Activated naive CD4-positive, alpha-beta T cell treated with anti-CD3 and anti-CD28 coated beads, Interleukin-2, amount 50 U/mL, for 16 hours (primary cell): ENCODE measurements around the gene MLLT10.
"Not testable (repeated sequence)": the region's sequence is repeated elsewhere in the genome, so short reads cannot be mapped to it uniquely, and the experiment has no call there.

Source experiments
- DNase-seq: peaks from one replicate; pipeline ENCODE4 v3.0.0-alpha.2; 2020

Gene MLLT10

GRCh38 chr10:21588159-21588558 lies 54.1 kb downstream of the MLLT10 start:
- not testable (repeated sequence) for DNase-seq

- no peak for DNase-seq
Measured at GRCh38 chr10:21593986-21594385, 60.0 kb downstream of the MLLT10 start.

GRCh38 chr10:21599582-21599981 lies 65.5 kb downstream of the MLLT10 start:
- no peak for DNase-seq

- no peak for DNase-seq
Measured at GRCh38 chr10:21600804-21601433, 66.9 kb downstream of the MLLT10 start.

- no peak for DNase-seq
Measured at GRCh38 chr10:21602313-21602712, 68.3 kb downstream of the MLLT10 start.

DNA sequence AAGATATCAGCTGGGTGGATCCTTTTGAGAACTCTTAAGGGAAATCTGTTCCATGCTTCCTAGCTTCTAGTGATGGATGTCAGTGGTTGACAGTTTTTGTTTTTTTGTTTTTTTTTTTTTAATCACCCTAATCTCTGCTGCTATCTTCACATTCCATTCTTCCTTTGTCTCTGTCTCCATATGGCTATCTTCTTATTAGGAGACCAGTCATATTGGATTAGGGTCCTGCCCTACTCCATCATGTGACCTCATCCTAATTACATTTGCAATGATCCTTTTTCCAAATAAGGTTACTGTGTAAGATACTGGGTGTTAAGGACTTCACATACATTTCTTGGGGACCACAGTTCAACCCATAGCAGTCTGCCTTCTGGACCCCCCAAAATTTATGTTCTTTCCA lies 69.7 kb downstream of the MLLT10 start:
- no peak for DNase-seq

- no peak for DNase-seq
Measured at GRCh38 chr10:21604651-21605050, 70.6 kb downstream of the MLLT10 start.

DNA sequence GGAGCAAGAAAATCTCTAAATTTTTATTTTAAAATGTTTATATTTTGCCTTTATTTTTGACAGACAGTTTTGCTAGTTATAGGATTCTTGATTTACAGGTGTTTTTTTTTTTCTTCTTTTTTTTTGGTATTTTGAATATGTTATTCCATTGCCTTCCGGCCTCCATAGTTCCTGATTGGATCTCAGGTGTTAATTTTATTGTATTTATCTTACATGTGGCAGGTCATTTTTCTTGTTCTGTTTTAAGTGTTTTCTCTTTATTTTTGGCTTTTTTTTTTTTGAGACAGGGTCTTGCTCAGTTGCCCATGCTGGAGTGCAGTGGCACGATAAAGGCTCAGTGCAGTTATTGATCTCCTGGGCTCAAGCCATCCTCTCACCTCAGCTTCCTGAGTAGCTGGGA lies 73.9 kb downstream of the MLLT10 start:
- DNase-seq, result no peak

GRCh38 chr10:21614000-21614399 lies 80.0 kb downstream of the MLLT10 start:
- no peak for DNase-seq

- DNase-seq, result no peak
Measured at GRCh38 chr10:21617267-21617666, 83.2 kb downstream of the MLLT10 start.

- no peak for DNase-seq
Measured at GRCh38 chr10:21623291-21623690, 89.3 kb downstream of the MLLT10 start.

- DNase-seq, result not testable (repeated sequence)
Measured at GRCh38 chr10:21624421-21624820, 90.4 kb downstream of the MLLT10 start.

DNA sequence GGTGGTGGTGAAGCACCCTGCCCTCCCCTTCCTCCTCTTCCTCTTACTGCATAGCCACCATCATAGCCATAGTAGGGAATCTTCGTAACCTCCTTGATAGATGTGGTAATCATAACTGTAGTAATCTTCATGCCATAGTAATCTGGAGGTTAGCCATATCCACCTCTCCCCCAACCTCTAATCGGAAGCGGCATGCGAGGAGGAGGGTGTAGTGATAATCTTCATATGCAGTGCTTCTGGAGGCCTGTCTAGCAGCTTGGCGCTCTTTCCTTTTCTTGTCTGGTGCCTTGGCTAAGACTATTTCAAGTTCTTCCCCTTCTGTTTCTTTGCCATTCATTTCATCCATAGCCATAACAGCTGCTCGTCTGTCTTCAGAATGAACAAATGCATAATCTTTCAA lies 90.9 kb downstream of the MLLT10 start:
- no peak for DNase-seq

DNA sequence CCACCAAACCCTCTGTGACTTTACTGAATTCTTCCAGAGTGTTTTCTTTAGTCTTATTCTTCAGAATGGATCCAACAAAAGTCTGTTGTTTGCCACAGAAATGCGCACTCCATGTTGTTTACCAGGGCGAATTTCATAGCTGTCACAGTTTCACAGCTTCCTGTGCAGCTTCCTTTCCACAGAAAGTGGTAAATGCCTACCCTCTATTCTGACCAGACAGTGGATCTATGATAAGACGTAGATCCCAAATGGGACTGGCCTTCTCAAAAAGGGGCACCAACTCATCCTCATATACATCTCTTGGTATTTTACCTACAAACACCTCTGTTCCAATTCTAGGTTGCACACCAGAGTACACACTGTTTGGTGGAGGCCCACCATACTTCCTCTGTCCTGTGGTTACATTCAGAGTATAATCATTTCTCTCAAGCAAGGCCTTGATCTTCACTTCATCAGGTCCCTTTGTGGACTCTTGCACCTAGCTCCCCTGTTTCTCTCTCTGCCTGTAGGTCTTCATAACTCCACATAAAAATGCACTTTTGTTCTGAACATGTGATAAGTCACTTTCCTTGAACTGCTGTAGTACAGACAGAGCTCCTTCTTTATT lies 91.7 kb downstream of the MLLT10 start:
- no peak for DNase-seq

DNA sequence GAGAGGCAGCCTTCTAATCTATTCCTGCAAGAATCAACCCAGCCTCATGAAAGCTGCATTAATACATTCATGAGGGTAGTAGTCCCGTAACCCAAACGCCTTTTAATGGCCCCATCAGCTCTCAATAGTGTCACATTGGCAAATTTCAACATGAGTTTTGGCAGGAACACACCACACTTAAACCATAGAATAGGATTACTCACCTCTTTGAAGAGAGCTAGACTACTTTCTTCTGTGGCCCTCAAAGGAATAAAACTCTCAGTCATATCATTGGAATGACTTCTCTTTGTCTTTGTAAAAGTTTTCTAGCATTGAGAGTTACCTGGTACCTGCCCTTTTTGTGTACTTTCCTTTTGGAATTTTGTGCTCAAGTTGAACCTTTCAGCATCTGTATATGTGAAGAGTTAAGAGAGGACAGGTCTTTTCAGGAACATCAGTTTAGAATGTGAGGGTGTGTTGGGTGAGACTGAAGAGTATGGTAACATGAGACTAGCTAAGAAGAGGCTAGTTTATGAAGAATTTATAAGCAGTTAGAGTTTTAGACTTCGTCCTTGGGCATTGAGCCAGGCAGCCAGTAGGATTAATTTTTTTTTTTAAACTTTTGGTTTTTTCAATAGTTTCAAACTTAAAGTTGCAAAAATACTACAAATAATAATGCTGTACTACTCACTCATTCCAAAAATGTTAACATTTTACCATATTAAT lies 92.6 kb downstream of the MLLT10 start:
- no peak for DNase-seq

- DNase-seq, result no peak
Measured at GRCh38 chr10:21627331-21627730, 93.3 kb downstream of the MLLT10 start.

DNA sequence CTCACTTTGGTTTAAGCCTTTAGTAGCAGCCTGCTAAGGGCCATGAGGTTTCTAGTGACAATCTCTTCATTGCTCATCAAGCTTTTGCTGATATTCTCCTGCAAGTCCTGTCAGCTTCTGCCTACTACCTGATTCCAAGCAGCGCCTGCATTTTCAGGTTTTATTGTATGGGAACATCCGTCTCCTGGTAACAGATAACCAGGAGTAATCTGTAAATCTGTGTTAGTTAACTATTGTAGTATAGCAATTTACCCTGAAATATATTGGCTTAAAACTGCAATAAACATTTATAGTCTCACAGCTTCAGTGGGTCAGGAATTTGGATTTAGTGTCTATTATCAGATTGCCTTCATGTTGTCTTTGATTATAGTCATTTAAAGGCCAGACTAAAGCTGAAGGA lies 94.0 kb downstream of the MLLT10 start:
- no peak for DNase-seq

DNA sequence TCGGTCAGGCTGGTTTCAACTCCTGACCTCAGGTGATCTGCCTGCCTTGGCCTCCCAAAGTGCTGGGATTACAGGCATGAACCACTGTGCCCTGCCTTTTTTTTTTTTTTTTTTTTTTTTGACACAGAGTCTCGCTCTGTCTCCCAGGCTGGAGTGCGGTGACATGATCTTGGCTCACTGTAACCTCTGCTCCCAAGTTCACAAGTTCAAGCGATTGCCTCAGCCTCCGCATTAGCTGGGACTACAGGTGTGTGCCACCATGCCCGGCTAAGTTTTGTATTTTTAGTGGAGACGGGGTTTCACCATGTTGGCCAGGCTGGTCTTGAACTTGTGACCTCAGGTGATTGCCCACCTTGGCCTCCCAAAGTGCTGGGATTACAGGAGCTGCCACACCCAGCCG lies 94.6 kb downstream of the MLLT10 start:
- DNase-seq, result not testable (repeated sequence)

DNA sequence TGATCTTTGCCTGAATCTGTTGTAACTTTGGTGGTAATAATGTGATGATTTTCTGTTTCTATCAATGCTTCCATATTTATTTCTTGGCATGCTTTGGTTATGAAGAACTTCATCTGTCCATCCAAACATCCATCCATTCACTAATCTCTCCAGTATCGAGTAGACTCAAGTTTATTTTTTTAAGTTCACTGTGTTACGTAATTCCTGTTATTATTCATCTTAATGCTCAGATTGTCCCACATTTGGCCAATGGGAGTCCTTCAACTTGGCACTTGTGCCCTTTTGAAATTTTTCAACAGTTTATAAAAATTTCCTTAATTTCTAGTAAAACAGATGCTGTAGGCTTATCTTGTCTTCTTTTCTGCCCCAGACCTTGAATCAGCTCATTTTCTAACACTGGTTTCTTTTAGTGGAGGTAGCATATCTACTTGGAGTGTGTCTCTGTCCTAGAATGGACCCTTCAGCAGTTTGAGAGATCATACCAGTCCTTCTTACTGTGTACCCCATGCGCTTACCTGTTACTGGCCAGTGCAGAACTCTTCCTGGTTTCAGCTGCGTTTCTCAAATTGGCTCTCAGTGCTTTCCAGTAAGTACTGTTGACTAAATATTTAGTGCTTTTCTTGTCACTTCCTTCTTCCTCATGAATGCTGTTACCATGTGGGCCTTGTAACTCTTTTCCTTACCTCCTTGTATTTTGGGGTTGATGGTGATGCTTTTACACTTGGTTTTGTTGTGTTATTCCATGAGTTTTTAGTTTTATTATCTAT lies 100.8 kb downstream of the MLLT10 start:
- no peak for DNase-seq

DNA sequence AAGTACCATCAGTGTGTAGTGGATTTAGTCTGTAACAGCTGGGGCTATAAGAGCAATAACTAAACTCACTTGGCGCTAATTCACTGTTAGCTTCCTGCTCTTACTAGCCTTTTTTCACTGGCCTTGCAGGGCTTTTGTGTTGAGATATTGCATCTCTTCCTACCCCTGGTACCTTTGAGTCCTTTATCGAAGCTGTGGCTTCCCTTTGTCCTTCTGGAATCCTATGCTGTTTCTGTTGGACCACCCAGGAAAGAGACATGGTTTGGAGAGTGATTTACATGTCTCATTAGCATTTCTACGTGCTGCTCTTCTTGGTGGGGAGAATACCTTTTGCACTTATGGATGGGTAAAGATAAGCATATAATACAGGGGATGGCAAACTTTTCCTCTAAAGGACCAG lies 103.8 kb downstream of the MLLT10 start:
- DNase-seq, result no peak

DNA sequence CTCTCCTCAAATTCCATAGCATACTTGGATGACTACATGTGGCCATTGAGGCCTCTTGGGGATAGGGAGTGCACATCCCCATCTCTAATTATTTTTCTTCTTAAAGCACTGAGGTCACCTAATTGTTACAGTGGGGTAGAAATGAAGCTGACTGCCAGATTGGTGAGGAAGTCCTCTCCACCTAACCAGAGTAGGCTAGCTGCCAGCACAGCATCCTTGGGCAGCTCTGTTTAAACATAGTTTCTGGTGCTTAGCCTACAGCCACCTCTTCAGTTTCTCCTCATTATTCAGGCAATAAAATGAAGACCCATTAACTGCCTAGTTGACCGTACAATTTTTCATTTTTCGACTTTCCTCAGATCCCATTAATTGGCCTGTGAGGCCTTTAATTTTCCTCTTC lies 104.6 kb downstream of the MLLT10 start:
- DNase-seq, result no peak

DNA sequence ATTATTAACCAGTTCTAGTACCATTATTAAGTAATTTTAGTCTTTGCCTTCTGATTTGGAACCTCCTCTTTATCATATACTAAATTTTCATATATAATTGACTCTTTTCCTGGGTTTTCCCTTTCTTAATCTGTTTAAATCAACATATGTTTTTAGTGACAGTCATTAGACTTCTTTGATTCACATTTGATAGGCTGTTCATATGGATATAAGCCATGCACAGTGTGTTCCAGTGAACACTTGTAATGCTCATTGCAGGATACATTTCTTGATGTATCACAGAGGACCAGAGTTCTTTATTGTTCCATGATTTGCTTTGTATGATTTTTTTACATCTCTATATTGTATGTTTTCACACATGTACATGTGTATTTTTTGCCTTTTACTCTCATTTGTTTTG lies 114.0 kb downstream of the MLLT10 start:
- DNase-seq, result no peak

GRCh38 chr10:21649454-21649872 lies 115.4 kb downstream of the MLLT10 start:
- no peak for DNase-seq

DNA sequence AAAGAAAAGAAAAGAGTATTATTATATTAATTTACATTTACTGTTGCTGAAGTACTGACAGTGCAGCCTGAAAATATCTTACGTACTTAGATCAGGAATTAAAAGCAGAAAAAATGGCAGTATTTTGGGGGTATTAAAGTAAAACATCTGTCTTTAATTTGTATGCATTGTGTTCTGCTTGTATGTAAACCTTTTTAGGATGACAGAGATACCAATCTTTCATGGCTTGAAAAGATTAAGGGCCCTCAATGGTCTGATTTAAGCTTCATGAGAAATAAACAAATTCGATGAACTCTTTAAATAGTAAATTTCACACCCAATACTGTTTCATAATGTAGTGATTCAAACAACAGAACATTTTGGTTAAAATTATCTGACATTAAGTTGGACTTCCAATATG lies 116.3 kb downstream of the MLLT10 start:
- DNase-seq, result no peak
